ENCODE data around the gene TM9SF1. TPM values are rescaled to one million over a fixed set of nuclear protein-coding genes. Genes with fewer than 3 reads are reported as not detected.
A peak's percentile ranks its signal among the peaks of the same experiment; 100 is the strongest.

The TM9SF1 gene
- total and polyA plus RNA-seq, 9 of the 15 experiments (the other 6 are each of a cell fraction or from before 2014, with no cell fraction given) = 5.3 to 20.3 (median 11.8) TPM

DNA sequence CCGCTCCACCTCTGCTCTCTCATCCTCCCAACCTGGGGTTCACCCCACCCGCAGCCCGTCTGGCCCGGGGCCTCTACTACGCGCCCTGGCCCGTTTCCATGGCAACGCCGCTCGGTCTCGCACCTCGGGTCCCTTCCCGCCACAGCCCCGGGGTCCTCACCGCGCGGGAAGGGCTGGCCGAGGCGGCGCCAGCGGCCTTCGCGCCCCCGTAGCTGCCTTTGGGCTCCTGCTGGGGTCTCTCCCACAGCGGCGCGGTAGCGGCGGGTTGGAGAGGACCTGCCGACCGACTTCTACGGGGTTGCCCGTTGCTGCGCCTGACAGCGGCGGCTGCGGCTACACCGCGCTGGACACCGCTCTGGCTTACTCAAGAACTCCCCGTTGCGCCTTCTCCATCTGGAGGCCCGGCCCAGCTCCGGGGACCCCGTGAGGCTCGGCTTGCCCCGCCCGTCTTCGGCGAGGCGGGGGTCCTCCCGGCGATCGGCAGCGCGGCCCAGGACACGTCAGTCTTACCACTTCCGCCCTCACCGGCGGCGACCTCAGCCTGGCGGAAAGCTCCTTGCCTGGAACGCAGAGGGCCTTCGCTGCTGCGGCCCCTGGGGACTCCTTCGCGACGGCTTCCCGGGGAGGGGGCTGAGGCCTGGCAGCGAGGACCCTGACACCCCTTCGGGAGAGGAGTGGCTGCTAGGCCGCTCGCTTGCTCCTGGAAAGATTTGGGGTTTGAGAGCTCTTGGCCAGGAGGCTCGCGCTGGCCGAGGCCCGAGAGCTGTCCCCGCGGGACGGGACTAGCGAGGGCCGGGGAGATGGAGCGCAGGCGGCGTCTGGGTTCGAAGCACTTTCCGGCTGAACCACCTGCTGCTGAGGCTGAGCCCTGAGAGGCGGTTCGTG lies at the start of gene TM9SF1 (continued):
- TF ChIP-seq, protein P1, sequence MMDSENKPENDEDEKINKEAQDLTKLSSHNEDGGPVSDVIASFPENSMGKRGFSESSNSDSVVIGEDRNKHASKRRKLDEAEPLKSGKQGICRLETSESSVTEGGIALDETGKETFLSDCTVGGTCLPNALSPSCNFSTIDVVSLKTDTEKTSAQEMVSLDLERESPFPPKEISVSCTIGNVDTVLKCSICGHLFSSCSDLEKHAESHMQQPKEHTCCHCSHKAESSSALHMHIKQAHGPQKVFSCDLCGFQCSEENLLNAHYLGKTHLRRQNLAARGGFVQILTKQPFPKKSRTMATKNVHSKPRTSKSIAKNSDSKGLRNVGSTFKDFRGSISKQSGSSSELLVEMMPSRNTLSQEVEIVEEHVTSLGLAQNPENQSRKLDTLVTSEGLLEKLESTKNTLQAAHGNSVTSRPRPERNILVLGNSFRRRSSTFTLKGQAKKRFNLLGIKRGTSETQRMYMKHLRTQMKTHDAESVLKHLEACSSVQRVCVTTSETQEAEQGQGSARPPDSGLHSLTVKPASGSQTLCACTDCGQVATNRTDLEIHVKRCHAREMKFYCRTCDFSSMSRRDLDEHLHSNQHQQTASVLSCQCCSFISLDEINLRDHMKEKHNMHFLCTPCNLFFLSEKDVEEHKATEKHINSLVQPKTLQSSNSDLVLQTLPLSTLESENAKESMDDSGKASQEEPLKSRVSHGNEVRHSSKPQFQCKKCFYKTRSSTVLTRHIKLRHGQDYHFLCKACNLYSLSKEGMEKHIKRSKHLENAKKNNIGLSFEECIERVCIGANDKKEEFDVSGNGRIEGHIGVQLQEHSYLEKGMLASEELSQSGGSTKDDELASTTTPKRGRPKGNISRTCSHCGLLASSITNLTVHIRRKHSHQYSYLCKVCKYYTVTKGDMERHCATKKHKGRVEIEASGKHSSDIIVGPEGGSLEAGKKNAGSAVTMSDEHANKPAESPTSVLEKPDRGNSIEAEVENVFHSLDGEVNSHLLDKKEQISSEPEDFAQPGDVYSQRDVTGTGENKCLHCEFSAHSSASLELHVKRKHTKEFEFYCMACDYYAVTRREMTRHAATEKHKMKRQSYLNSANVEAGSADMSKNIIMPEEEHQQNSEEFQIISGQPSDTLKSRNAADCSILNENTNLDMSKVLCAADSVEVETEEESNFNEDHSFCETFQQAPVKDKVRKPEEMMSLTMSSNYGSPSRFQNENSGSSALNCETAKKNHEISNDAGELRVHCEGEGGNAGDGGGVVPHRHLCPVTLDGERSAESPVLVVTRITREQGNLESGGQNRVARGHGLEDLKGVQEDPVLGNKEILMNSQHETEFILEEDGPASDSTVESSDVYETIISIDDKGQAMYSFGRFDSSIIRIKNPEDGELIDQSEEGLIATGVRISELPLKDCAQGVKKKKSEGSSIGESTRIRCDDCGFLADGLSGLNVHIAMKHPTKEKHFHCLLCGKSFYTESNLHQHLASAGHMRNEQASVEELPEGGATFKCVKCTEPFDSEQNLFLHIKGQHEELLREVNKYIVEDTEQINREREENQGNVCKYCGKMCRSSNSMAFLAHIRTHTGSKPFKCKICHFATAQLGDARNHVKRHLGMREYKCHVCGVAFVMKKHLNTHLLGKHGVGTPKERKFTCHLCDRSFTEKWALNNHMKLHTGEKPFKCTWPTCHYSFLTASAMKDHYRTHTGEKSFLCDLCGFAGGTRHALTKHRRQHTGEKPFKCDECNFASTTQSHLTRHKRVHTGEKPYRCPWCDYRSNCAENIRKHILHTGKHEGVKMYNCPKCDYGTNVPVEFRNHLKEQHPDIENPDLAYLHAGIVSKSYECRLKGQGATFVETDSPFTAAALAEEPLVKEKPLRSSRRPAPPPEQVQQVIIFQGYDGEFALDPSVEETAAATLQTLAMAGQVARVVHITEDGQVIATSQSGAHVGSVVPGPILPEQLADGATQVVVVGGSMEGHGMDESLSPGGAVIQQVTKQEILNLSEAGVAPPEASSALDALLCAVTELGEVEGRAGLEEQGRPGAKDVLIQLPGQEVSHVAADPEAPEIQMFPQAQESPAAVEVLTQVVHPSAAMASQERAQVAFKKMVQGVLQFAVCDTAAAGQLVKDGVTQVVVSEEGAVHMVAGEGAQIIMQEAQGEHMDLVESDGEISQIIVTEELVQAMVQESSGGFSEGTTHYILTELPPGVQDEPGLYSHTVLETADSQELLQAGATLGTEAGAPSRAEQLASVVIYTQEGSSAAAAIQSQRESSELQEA (IDR thresholded peaks at IDR 0.05; ENCODE audit: low read depth) = peak; percentile 18; the same call in 1 of the 2 replicates
- no peak for TF ChIP-seq RBM15 (IDR thresholded peaks at IDR 0.05; ENCODE audit: insufficient read depth, low read length)
- no peak for TF ChIP-seq PRPF4 (IDR thresholded peaks at IDR 0.05; ENCODE audit: insufficient read depth, low read depth, low read length, poor library complexity, severe bottlenecking)
- no peak for TF ChIP-seq MAFF (IDR thresholded peaks at IDR 0.05; ENCODE audit: low read length)
- no peak for TF ChIP-seq POLR2H (tag; IDR thresholded peaks at IDR 0.05; ENCODE audit: low read depth)
- TF ChIP-seq NFE2L1 (tag; IDR thresholded peaks at IDR 0.05; ENCODE audit: borderline replicate concordance, low read depth) = no peak
- TF ChIP-seq, protein P2, sequence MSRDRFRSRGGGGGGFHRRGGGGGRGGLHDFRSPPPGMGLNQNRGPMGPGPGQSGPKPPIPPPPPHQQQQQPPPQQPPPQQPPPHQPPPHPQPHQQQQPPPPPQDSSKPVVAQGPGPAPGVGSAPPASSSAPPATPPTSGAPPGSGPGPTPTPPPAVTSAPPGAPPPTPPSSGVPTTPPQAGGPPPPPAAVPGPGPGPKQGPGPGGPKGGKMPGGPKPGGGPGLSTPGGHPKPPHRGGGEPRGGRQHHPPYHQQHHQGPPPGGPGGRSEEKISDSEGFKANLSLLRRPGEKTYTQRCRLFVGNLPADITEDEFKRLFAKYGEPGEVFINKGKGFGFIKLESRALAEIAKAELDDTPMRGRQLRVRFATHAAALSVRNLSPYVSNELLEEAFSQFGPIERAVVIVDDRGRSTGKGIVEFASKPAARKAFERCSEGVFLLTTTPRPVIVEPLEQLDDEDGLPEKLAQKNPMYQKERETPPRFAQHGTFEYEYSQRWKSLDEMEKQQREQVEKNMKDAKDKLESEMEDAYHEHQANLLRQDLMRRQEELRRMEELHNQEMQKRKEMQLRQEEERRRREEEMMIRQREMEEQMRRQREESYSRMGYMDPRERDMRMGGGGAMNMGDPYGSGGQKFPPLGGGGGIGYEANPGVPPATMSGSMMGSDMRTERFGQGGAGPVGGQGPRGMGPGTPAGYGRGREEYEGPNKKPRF (IDR thresholded peaks at IDR 0.05; ENCODE audit: low read depth, low read length) = no peak
- TF ChIP-seq C11orf30 (IDR thresholded peaks at IDR 0.05; ENCODE audit: low read depth) = peak; percentile 57; the same call in 1 of the 2 replicates
- no peak for TF ChIP-seq ZNF253 (CRISPR knock-in tag; conservative IDR thresholded peaks at IDR 0.05)
- TF ChIP-seq, protein P3, sequence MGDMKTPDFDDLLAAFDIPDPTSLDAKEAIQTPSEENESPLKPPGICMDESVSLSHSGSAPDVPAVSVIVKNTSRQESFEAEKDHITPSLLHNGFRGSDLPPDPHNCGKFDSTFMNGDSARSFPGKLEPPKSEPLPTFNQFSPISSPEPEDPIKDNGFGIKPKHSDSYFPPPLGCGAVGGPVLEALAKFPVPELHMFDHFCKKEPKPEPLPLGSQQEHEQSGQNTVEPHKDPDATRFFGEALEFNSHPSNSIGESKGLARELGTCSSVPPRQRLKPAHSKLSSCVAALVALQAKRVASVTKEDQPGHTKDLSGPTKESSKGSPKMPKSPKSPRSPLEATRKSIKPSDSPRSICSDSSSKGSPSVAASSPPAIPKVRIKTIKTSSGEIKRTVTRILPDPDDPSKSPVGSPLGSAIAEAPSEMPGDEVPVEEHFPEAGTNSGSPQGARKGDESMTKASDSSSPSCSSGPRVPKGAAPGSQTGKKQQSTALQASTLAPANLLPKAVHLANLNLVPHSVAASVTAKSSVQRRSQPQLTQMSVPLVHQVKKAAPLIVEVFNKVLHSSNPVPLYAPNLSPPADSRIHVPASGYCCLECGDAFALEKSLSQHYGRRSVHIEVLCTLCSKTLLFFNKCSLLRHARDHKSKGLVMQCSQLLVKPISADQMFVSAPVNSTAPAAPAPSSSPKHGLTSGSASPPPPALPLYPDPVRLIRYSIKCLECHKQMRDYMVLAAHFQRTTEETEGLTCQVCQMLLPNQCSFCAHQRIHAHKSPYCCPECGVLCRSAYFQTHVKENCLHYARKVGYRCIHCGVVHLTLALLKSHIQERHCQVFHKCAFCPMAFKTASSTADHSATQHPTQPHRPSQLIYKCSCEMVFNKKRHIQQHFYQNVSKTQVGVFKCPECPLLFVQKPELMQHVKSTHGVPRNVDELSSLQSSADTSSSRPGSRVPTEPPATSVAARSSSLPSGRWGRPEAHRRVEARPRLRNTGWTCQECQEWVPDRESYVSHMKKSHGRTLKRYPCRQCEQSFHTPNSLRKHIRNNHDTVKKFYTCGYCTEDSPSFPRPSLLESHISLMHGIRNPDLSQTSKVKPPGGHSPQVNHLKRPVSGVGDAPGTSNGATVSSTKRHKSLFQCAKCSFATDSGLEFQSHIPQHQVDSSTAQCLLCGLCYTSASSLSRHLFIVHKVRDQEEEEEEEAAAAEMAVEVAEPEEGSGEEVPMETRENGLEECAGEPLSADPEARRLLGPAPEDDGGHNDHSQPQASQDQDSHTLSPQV (IDR thresholded peaks at IDR 0.05) = no peak
- no peak for TF ChIP-seq ZNF311 (CRISPR knock-in tag; IDR thresholded peaks at IDR 0.05)
